Common myeloid progenitor, CD34-positive (primary cell): Measurements from ENCODE around the gene DUSP8.

Experiments
- CTCF ChIA-PET: fragments of 350-600 bp; sonication (Branson Sonifier 250); formaldehyde crosslinking; loops from one replicate; lab custom pipeline; 2021; ENCODE audit warnings: antibody characterized with exemption; lab: Charles Lee
- POLR2A ChIA-PET: fragments of 350-600 bp; sonication (Branson Sonifier 250); formaldehyde crosslinking; loops from one replicate; lab custom pipeline; 2021; ENCODE audit warnings: antibody characterized with exemption; lab: Charles Lee
- DNase-seq, 3 donors: peaks; one replicate each; pipeline versions ENCODE4 v3.0.0 to v3.0.0-alpha.2; 2013
- H3K27ac ChIP-seq, 2 experiments: 1 replicate in 1 of 2; 2 replicates in 1 of 2; pipeline ENCODE4 v1.7.0; 2013; ENCODE audit warnings: inconsistent platforms in 2 of 2, low read length in 2 of 2, mild to moderate bottlenecking in 2 of 2, low read depth in 1 of 2, moderate library complexity in 1 of 2; ENCODE audit not compliant: severe bottlenecking in 2 of 2, insufficient read depth in 1 of 2, poor library complexity in 1 of 2
- H3K27me3 ChIP-seq, 5 experiments: replicated peaks in 2 of 5; 1 replicate in 3 of 5; 2 replicates in 2 of 5; pipeline versions ENCODE4 v1.6.1 to v1.7.0; 2013; ENCODE audit warnings: low read length in 4 of 5, mild to moderate bottlenecking in 2 of 5, moderate library complexity in 2 of 5, inconsistent platforms in 1 of 5; ENCODE audit not compliant: insufficient read depth in 5 of 5, control insufficient read depth in 4 of 5
- H3K36me3 ChIP-seq, 4 experiments: 1 replicate in 2 of 4; 2 replicates in 2 of 4; pipeline versions ENCODE4 v1.6.1 to v1.7.0; 2013; ENCODE audit warnings: low read length in 3 of 4, control low read depth in 1 of 4, mild to moderate bottlenecking in 1 of 4; ENCODE audit not compliant: control insufficient read depth in 4 of 4, insufficient read depth in 4 of 4
- H3K4me1 ChIP-seq, 4 experiments: 1 replicate in 3 of 4; 2 replicates in 1 of 4; pipeline versions ENCODE4 v1.6.1 to v1.7.1; 2013; ENCODE audit warnings: low read length in 3 of 4, mild to moderate bottlenecking in 3 of 4, control low read depth in 1 of 4, inconsistent platforms in 1 of 4, moderate library complexity in 1 of 4; ENCODE audit not compliant: control insufficient read depth in 4 of 4, insufficient read depth in 4 of 4; ENCODE audit errors: control extremely low read depth in 1 of 4
- H3K4me3 ChIP-seq, 7 experiments: 1 replicate in 4 of 7; 2 replicates in 3 of 7; pipeline versions ENCODE4 v1.5.1 to v1.7.0; 2013; ENCODE audit warnings: mild to moderate bottlenecking in 7 of 7, low read length in 6 of 7, moderate library complexity in 6 of 7, inconsistent platforms in 2 of 7, low read depth in 2 of 7, control low read depth in 1 of 7; ENCODE audit not compliant: insufficient read depth in 4 of 7, control insufficient read depth in 1 of 7; ENCODE audit errors: extremely low read depth in 1 of 7
- H3K9me3 ChIP-seq, 5 experiments: 1 replicate in 4 of 5; 2 replicates in 1 of 5; pipeline versions ENCODE4 v1.6.1 to v1.7.1; 2013; ENCODE audit warnings: low read length in 4 of 5, mild to moderate bottlenecking in 2 of 5, inconsistent platforms in 1 of 5, low read depth in 1 of 5, moderate library complexity in 1 of 5; ENCODE audit not compliant: control insufficient read depth in 4 of 5, insufficient read depth in 2 of 5; ENCODE audit errors: control extremely low read depth in 1 of 5
- WGBS: methylation state at CpG from one replicate; pipeline ENCODE4 v1.1.5; 2013; ENCODE audit not compliant: insufficient coverage; 5-methylcytosine and 5-hydroxymethylcytosine counted together

The DUSP8 gene

GRCh38 chr11:1563697-1564534, 8.2 kb downstream of the DUSP8 start:
- no peak overlapping the region for H3K4me3 ChIP-seq
- no peaks in the 10 kb centered on the region for H3K4me1 ChIP-seq
- ChIA-PET POLR2A (interaction anchor here (0.8 to 1.7 kb wide), 2 partner anchors 9 to 11 kb away, joined by 3 to 6 read pairs; no protein-coding TSS in a partner anchor), CTCF (interaction anchor here (1.7 to 2.6 kb wide), 2 partner anchors 10 to 11 kb away, joined by 7 to 20 read pairs; no protein-coding TSS in a partner anchor)
- no peak overlapping the region for H3K27ac ChIP-seq
- H3K9me3 ChIP-seq, result no peaks in the 10 kb centered on the region
- WGBS, result 76% methylated on average over 24 of the region's 29 CpGs
- DNase-seq, result no peak
- H3K36me3 ChIP-seq, result no peaks in the 10 kb centered on the region
- H3K27me3 ChIP-seq, result peaks cover 0 to 92% (median 13%) of the 10 kb centered on the region in 5 experiments

GRCh38 chr11:1563149-1563638, 8.9 kb downstream of the DUSP8 start:
- no peaks in the 10 kb centered on the region for H3K36me3 ChIP-seq
- H3K27me3 ChIP-seq, result peaks cover 0 to 92% (median 13%) of the 10 kb centered on the region in 5 experiments
- H3K4me3 ChIP-seq, result no peak overlapping the region
- CTCF ChIA-PET, result interaction anchor here (1.5 kb wide), 1 partner anchor 15 kb away, joined by 3 read pairs; no protein-coding TSS in a partner anchor
- DNase-seq, result no peak
- no peaks in the 10 kb centered on the region for H3K9me3 ChIP-seq
- H3K4me1 ChIP-seq, result no peaks in the 10 kb centered on the region
- 70% methylated on average over 5 of the region's 12 CpGs for WGBS
- no peak overlapping the region for H3K27ac ChIP-seq
- POLR2A ChIA-PET, result interaction anchor here (0.8 to 1.7 kb wide), 2 partner anchors 8 to 11 kb away, joined by 3 to 6 read pairs; no protein-coding TSS in a partner anchor

- no peaks in the 10 kb centered on the region for H3K4me1 ChIP-seq
- H3K9me3 ChIP-seq, result no peaks in the 10 kb centered on the region
- H3K36me3 ChIP-seq, result no peaks in the 10 kb centered on the region
- peaks cover 0 to 91% (median 16%) of the 10 kb centered on the region in 5 experiments for H3K27me3 ChIP-seq
- no peak overlapping the region for H3K27ac ChIP-seq
- H3K4me3 ChIP-seq, result no peak overlapping the region
- WGBS, result 98% methylated on average over 13 of the region's 14 CpGs
- ChIA-PET CTCF (interaction anchor here (1.5 kb wide), 1 partner anchor 14 kb away, joined by 3 read pairs; no protein-coding TSS in a partner anchor), POLR2A (no interaction called here)
- DNase-seq, result no peak
These were observed 9.5 kb downstream of the DUSP8 start for GRCh38 chr11:1562469-1563148.

GRCh38 chr11:1561955-1562354, 10.1 kb downstream of the DUSP8 start:
- ChIA-PET POLR2A (no interaction called here), CTCF (interaction anchor here (1.5 kb wide), 1 partner anchor 13 kb away, joined by 3 read pairs; no protein-coding TSS in a partner anchor)
- DNase-seq, result no peak
- Histone ChIP-seq H3K4me3 (no peak overlapping the region), H3K27me3 (peaks cover 0 to 91% (median 18%) of the 10 kb centered on the region in 5 experiments), H3K4me1 (no peaks in the 10 kb centered on the region), H3K27ac (no peak overlapping the region), H3K9me3 (no peaks in the 10 kb centered on the region), H3K36me3 (no peaks in the 10 kb centered on the region)
- WGBS, result 98% methylated on average over 3 of the region's 5 CpGs

GRCh38 chr11:1561266-1561665, 10.8 kb downstream of the DUSP8 start:
- DNase-seq, result no peak
- H3K27me3 ChIP-seq, result peaks cover 0 to 92% (median 18%) of the 10 kb centered on the region in 5 experiments
- H3K36me3 ChIP-seq, result no peaks in the 10 kb centered on the region
- ChIA-PET CTCF (interaction anchor here (2.1 kb wide), 1 partner anchor 13 kb away, joined by 6 read pairs; no protein-coding TSS in a partner anchor), POLR2A (no interaction called here)
- no peaks in the 10 kb centered on the region for H3K4me1 ChIP-seq
- no peak overlapping the region for H3K4me3 ChIP-seq
- no peaks in the 10 kb centered on the region for H3K9me3 ChIP-seq
- WGBS, result over 99% methylated on average over 14 of the region's 17 CpGs
- H3K27ac ChIP-seq, result no peak overlapping the region

- peaks cover 0 to 92% (median 18%) of the 10 kb centered on the region in 5 experiments for H3K27me3 ChIP-seq
- H3K4me1 ChIP-seq, result no peaks in the 10 kb centered on the region
- H3K9me3 ChIP-seq, result no peaks in the 10 kb centered on the region
- DNase-seq, result no peak
- H3K36me3 ChIP-seq, result no peaks in the 10 kb centered on the region
- WGBS, result 92% methylated on average over 6 of the region's 8 CpGs
- CTCF ChIA-PET, result interaction anchor here (1.4 to 2.1 kb wide), 2 partner anchors 14 to 22 kb away, joined by 4 to 6 read pairs; no protein-coding TSS in a partner anchor
- H3K27ac ChIP-seq, result no peak overlapping the region
- POLR2A ChIA-PET, result interaction anchor here (1.3 kb wide), 1 partner anchor 8 kb away, joined by 3 read pairs; no protein-coding TSS in a partner anchor
- H3K4me3 ChIP-seq, result no peak overlapping the region
These were observed 11.3 kb downstream of the DUSP8 start for GRCh38 chr11:1560649-1561251.
